GM12891 (cell line): ENCODE data around the gene WBP1.

ENCODE experiments used
- DNase-seq: peaks from one replicate; pipeline ENCODE4 v3.0.0; 2011; ENCODE audit warnings: low spot score; ENCODE audit not compliant: insufficient read length
- FAIRE-seq: peaks from 2 replicates; lab custom pipeline; 2011; peaks lifted over from hg19 to GRCh38; lab: Jason Lieb, UNC
- PAX5 ChIP-seq: IDR thresholded peaks from 2 replicates; pipeline ENCODE4 v1.6.1; 2011; ENCODE audit warnings: low read length, moderate library complexity, mild to moderate bottlenecking; ENCODE audit not compliant: insufficient read depth, severe bottlenecking
- POLR2A ChIP-seq: IDR thresholded peaks from 2 replicates; pipeline ENCODE4 v1.6.1; 2011; ENCODE audit warnings: low read depth, low read length, control low read depth
- POLR2AphosphoS5 ChIP-seq: IDR thresholded peaks from 2 replicates; pipeline ENCODE4 v1.6.1; 2011; ENCODE audit warnings: low read depth, low read length, control low read depth
- POU2F2 ChIP-seq: IDR thresholded peaks from 2 replicates; pipeline ENCODE4 v1.6.1; 2011; ENCODE audit warnings: low read depth, mild to moderate bottlenecking, control low read depth, low read length, moderate library complexity
- SPI1 ChIP-seq: IDR thresholded peaks from 2 replicates; pipeline ENCODE4 v1.6.1; 2011; ENCODE audit warnings: low read depth, low read length, control low read depth
- TAF1 ChIP-seq: IDR thresholded peaks from 2 replicates; pipeline ENCODE4 v1.6.1; 2011; ENCODE audit warnings: low read depth, low read length, control low read depth

The WBP1 gene

GRCh38 chr2:74510272-74510671 lies 52.0 kb downstream of the WBP1 start:
- FAIRE-seq, result no peak
- no peak for DNase-seq
- TF ChIP-seq POLR2A, result no peak
- no peak for TF ChIP-seq POLR2AphosphoS5
- no peak for TF ChIP-seq TAF1
- TF ChIP-seq SPI1, result no peak
- TF ChIP-seq POU2F2, result no peak
- TF ChIP-seq PAX5, result no peak
